ENCODE measurements around the gene NBPF6.
"Not testable (repeated sequence)": the region's sequence is repeated elsewhere in the genome, so short reads cannot be mapped to it uniquely, and the experiment has no call there.

GRCh38 chr1:108454521-108454920, 4.4 kb downstream of the NBPF6 start:
- not testable (repeated sequence) for TF ChIP-seq EZH2phosphoT487 (conservative IDR thresholded peaks at IDR 0.05; ENCODE audit: low read length); CTCF (IDR thresholded peaks at IDR 0.05; ENCODE audit: insufficient read depth, low read length, poor library complexity, severe bottlenecking)
